ENCODE data around the gene PRKAR1B. TPM values are rescaled to one million over a fixed set of nuclear protein-coding genes. Genes with fewer than 3 reads are reported as not detected.

Gene PRKAR1B
- total and polyA plus RNA-seq, 10 of the 15 experiments (the other 5 are each of a cell fraction or from before 2014, with no cell fraction given): 1.4 to 45.6 (median 19.3) TPM

GRCh38 chr7:531777-532176 lies 195.3 kb downstream of the PRKAR1B start (continued):
- TF ChIP-seq, protein P1, sequence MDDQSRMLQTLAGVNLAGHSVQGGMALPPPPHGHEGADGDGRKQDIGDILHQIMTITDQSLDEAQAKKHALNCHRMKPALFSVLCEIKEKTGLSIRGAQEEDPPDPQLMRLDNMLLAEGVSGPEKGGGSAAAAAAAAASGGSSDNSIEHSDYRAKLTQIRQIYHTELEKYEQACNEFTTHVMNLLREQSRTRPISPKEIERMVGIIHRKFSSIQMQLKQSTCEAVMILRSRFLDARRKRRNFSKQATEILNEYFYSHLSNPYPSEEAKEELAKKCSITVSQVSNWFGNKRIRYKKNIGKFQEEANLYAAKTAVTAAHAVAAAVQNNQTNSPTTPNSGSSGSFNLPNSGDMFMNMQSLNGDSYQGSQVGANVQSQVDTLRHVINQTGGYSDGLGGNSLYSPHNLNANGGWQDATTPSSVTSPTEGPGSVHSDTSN (IDR thresholded peaks at IDR 0.05; ENCODE audit: insufficient replicate concordance, low read depth, low read length): no peak
- TF ChIP-seq, protein P2, sequence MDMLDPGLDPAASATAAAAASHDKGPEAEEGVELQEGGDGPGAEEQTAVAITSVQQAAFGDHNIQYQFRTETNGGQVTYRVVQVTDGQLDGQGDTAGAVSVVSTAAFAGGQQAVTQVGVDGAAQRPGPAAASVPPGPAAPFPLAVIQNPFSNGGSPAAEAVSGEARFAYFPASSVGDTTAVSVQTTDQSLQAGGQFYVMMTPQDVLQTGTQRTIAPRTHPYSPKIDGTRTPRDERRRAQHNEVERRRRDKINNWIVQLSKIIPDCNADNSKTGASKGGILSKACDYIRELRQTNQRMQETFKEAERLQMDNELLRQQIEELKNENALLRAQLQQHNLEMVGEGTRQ (IDR thresholded peaks at IDR 0.05; ENCODE audit: borderline replicate concordance, low read depth, low read length): no peak
- TF ChIP-seq BRCA1 (IDR thresholded peaks at IDR 0.05; ENCODE audit: low read depth, low read length) (no peak), POLR2AphosphoS2 (IDR thresholded peaks at IDR 0.05; ENCODE audit: low read depth, low read length) (no peak), POU2F2 (IDR thresholded peaks at IDR 0.05; ENCODE audit: borderline replicate concordance, low read depth, low read length) (no peak), E4F1 (IDR thresholded peaks at IDR 0.05; ENCODE audit: borderline replicate concordance, partially characterized antibody) (no peak), BHLHE40 (IDR thresholded peaks at IDR 0.05; ENCODE audit: borderline replicate concordance in 1 of 2, low read depth in 2 of 2, low read length in 1 of 2) (peak in 1 of 2 experiments; percentile 75; a peak in 1 of 4 replicates), CBX5 (IDR thresholded peaks at IDR 0.05; ENCODE audit: low read depth) (no peak), IKZF2 (IDR thresholded peaks at IDR 0.05) (peak; percentile 38 to 46; a peak in 2 of 4 replicates)
- TF ChIP-seq, protein P3, sequence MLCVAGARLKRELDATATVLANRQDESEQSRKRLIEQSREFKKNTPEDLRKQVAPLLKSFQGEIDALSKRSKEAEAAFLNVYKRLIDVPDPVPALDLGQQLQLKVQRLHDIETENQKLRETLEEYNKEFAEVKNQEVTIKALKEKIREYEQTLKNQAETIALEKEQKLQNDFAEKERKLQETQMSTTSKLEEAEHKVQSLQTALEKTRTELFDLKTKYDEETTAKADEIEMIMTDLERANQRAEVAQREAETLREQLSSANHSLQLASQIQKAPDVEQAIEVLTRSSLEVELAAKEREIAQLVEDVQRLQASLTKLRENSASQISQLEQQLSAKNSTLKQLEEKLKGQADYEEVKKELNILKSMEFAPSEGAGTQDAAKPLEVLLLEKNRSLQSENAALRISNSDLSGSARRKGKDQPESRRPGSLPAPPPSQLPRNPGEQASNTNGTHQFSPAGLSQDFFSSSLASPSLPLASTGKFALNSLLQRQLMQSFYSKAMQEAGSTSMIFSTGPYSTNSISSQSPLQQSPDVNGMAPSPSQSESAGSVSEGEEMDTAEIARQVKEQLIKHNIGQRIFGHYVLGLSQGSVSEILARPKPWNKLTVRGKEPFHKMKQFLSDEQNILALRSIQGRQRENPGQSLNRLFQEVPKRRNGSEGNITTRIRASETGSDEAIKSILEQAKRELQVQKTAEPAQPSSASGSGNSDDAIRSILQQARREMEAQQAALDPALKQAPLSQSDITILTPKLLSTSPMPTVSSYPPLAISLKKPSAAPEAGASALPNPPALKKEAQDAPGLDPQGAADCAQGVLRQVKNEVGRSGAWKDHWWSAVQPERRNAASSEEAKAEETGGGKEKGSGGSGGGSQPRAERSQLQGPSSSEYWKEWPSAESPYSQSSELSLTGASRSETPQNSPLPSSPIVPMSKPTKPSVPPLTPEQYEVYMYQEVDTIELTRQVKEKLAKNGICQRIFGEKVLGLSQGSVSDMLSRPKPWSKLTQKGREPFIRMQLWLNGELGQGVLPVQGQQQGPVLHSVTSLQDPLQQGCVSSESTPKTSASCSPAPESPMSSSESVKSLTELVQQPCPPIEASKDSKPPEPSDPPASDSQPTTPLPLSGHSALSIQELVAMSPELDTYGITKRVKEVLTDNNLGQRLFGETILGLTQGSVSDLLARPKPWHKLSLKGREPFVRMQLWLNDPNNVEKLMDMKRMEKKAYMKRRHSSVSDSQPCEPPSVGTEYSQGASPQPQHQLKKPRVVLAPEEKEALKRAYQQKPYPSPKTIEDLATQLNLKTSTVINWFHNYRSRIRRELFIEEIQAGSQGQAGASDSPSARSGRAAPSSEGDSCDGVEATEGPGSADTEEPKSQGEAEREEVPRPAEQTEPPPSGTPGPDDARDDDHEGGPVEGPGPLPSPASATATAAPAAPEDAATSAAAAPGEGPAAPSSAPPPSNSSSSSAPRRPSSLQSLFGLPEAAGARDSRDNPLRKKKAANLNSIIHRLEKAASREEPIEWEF (IDR thresholded peaks at IDR 0.05; ENCODE audit: insufficient replicate concordance, low read depth, low read length): no peak
- TF ChIP-seq, protein P4, sequence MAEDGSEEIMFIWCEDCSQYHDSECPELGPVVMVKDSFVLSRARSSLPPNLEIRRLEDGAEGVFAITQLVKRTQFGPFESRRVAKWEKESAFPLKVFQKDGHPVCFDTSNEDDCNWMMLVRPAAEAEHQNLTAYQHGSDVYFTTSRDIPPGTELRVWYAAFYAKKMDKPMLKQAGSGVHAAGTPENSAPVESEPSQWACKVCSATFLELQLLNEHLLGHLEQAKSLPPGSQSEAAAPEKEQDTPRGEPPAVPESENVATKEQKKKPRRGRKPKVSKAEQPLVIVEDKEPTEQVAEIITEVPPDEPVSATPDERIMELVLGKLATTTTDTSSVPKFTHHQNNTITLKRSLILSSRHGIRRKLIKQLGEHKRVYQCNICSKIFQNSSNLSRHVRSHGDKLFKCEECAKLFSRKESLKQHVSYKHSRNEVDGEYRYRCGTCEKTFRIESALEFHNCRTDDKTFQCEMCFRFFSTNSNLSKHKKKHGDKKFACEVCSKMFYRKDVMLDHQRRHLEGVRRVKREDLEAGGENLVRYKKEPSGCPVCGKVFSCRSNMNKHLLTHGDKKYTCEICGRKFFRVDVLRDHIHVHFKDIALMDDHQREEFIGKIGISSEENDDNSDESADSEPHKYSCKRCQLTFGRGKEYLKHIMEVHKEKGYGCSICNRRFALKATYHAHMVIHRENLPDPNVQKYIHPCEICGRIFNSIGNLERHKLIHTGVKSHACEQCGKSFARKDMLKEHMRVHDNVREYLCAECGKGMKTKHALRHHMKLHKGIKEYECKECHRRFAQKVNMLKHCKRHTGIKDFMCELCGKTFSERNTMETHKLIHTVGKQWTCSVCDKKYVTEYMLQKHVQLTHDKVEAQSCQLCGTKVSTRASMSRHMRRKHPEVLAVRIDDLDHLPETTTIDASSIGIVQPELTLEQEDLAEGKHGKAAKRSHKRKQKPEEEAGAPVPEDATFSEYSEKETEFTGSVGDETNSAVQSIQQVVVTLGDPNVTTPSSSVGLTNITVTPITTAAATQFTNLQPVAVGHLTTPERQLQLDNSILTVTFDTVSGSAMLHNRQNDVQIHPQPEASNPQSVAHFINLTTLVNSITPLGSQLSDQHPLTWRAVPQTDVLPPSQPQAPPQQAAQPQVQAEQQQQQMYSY (CRISPR knock-in tag; IDR thresholded peaks at IDR 0.05): no peak
- TF ChIP-seq, protein P5, sequence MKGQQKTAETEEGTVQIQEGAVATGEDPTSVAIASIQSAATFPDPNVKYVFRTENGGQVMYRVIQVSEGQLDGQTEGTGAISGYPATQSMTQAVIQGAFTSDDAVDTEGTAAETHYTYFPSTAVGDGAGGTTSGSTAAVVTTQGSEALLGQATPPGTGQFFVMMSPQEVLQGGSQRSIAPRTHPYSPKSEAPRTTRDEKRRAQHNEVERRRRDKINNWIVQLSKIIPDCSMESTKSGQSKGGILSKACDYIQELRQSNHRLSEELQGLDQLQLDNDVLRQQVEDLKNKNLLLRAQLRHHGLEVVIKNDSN (IDR thresholded peaks at IDR 0.05; ENCODE audit: borderline replicate concordance, extremely low read length, insufficient read depth, low read depth, low read length): no peak

Measured in GM12878 (cell line).